Psoas muscle (tissue), 8 donors: ENCODE results near the gene LAMA3. TPM values are rescaled to one million over a fixed set of nuclear protein-coding genes. Genes with fewer than 3 reads are reported as not detected.

Source experiments
- ATAC-seq, 4 donors: fragments of 200-7000 bp; cut with Tn5 transposase; one replicate each; pipeline ENCODE4 v1.9.1; 2020; ENCODE audit warnings: moderate library complexity in 3 of 4, mild to moderate bottlenecking in 2 of 4
- DNase-seq, 2 donors: peaks; one replicate each; pipeline ENCODE4 v3.0.0-alpha.2; 2020
- H3K27ac ChIP-seq: fragments of 200-600 bp; one replicate; pipeline ENCODE4 v1.8.0; 2022
- H3K27me3 ChIP-seq, 3 donors: fragments of 200-600 bp in 1 of 3; one replicate each; pipeline versions ENCODE4 v1.6.1 to v1.8.0; 2013 to 2022; ENCODE audit warnings: low read length in 2 of 3, mild to moderate bottlenecking in 2 of 3, moderate library complexity in 1 of 3; ENCODE audit not compliant: insufficient read depth in 3 of 3
- H3K36me3 ChIP-seq, 2 donors: fragments of 200-600 bp in 1 of 2; one replicate each; pipeline versions ENCODE4 v1.6.1 to v1.8.0; 2013 to 2022; ENCODE audit warnings: low read depth in 1 of 2, mild to moderate bottlenecking in 1 of 2, moderate library complexity in 1 of 2; ENCODE audit not compliant: insufficient read depth in 1 of 2
- H3K4me1 ChIP-seq: fragments of 200-600 bp; one replicate; pipeline ENCODE4 v1.8.0; 2022
- H3K4me3 ChIP-seq: fragments of 200-600 bp; one replicate; pipeline ENCODE4 v1.8.0; 2022; ENCODE audit warnings: mild to moderate bottlenecking
- H3K9me3 ChIP-seq: fragments of 200-600 bp; one replicate; pipeline ENCODE4 v1.8.0; 2022
- WGBS, 3 donors: extraction: QIAGEN DNeasy Blood & Tissue Kit; methylation state at CpG; one replicate each; pipeline versions ENCODE4 v1.1.6 to v1.1.7; 2013; 5-methylcytosine and 5-hydroxymethylcytosine counted together
- intact Hi-C, 2 donors: fragments of 100-400 bp; cut with DNase I; formaldehyde crosslinking; loops; one replicate each; pipeline versions ENCODE4 v1.11.0 to v1.14.2; 2022
- polyA plus RNA-seq, 3 donors: library from polyadenylated mRNA; stranded (reverse); fragments of 200-250 nt; gene quantifications; one replicate each; pipeline ENCODE4 v1.2.3, GENCODE V29; 2013
- total RNA-seq, 4 donors: library from RNA; stranded (reverse); fragmentation: NEBNext Ultra II Directional in 2 of 4; extraction: Animal tissue kit (Norgen Biotek cat#: 25700) in 2 of 4; gene quantifications; one replicate each; pipeline versions ENCODE4 v1.2.1 to v1.2.4, GENCODE V29; 2021 to 2023
- TF ChIP-seq, protein P1 (sequence below): fragments of 200-600 bp; IDR thresholded peaks from one replicate; pipeline ENCODE4 v1.8.0; 2022; ENCODE audit warnings: antibody characterized with exemption
- donor health status: healthy with polysubstance abuse.
- donor health status: DM: no; HTN: no; CAD: no; lungs with moderate emphysema.
- donor health status: Bipolar disorder and iron deficiency.
- donor health status: healthy.
- donor health status: DM: yes; HTN: yes; CAD: no.
- donor health status: DM: no; HTN: no; CAD: no.
- donor health status: DM: no; HTN: no; CAD: no.
- donor health status: DM: yes; HTN: yes; CAD: no.

Gene LAMA3
- total and polyA plus RNA-seq, 7 donors: 0.49 to 4.2 (median 1.8) TPM

GRCh38 chr18:23779696-23780303 is 90.5 kb downstream of the LAMA3 start:
- Histone ChIP-seq H3K27ac (no peak overlapping the region), H3K9me3 (no peaks in the 10 kb centered on the region), H3K4me3 (no peak overlapping the region), H3K4me1 (no peaks in the 10 kb centered on the region), H3K36me3 (no peaks in the 10 kb centered on the region), H3K27me3 (no peaks in the 10 kb centered on the region)
- WGBS, 3 donors: 53 to 57% (median 56%) methylated on average over 5 of the region's 5 CpGs
- intact Hi-C loops: loop anchor here in 1 of 2 donors (10.0 kb wide), 1 partner anchor 55 kb away; no protein-coding TSS in a partner anchor
- ATAC-seq: peak in 1 of 4 donors; percentile 37
- DNase-seq: no peak
- TF ChIP-seq, protein P1, sequence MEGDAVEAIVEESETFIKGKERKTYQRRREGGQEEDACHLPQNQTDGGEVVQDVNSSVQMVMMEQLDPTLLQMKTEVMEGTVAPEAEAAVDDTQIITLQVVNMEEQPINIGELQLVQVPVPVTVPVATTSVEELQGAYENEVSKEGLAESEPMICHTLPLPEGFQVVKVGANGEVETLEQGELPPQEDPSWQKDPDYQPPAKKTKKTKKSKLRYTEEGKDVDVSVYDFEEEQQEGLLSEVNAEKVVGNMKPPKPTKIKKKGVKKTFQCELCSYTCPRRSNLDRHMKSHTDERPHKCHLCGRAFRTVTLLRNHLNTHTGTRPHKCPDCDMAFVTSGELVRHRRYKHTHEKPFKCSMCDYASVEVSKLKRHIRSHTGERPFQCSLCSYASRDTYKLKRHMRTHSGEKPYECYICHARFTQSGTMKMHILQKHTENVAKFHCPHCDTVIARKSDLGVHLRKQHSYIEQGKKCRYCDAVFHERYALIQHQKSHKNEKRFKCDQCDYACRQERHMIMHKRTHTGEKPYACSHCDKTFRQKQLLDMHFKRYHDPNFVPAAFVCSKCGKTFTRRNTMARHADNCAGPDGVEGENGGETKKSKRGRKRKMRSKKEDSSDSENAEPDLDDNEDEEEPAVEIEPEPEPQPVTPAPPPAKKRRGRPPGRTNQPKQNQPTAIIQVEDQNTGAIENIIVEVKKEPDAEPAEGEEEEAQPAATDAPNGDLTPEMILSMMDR: no peak

DNA sequence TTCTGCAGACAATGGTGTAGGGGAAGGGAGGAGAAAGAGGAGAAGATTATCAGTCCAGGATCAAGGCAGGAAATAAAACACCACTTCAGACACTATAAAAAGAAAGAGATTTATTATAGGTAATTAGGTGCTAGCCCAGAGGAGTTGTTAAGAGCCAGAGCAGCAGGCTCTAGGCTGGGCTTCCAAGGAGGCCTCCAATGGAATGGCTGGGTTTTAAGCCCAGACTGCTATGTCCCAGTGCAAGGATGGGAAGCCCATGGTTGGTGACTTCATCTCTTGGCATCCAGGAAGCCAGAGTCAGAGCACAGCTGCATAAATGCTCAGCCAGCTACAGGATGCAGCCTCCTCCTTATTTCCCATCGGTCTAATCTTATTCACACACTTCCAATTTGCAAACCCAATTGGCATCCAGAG is 95.6 kb downstream of the LAMA3 start:
- Histone ChIP-seq H3K36me3 (peaks cover 0 to 4% of the 10 kb centered on the region in 2 donors), H3K9me3 (peaks cover 10% of the 10 kb centered on the region), H3K4me1 (no peaks in the 10 kb centered on the region), H3K27me3 (no peaks in the 10 kb centered on the region), H3K27ac (no peak overlapping the region), H3K4me3 (no peak overlapping the region)
- TF ChIP-seq, protein P1: no peak
- DNase-seq: no peak
- intact Hi-C loops: loop anchor here in 1 of 2 donors (10.0 kb wide), 1 partner anchor 60 kb away; no protein-coding TSS in a partner anchor
- ATAC-seq: peak in 1 of 4 donors; percentile 55
- 0 to 7% (median 7%) methylated on average over 1 of the region's 1 CpG for WGBS, 3 donors

DNA sequence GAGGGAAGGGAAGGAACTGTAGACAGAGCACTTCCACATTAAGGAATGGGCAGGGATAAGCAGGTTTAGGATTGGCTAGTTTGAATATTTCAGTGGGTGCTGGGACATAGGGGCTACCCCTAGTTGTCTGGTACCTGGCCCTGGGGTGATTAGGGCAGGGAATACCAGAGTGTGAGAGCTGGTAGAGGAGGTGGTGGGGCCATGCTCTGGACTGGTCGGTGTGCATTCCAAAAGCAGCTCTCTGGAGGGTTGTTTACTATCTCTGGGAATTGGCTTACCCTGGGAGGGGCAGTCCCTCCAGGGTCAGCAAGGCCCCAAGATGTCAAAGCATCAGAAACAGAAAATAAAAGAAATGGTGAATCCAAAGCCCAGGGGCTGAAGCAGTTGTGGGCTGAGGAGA is 103.8 kb downstream of the LAMA3 start:
- WGBS, 3 donors: 69 to 72% (median 69%) methylated on average over 1 of the region's 1 CpG
- H3K27me3 ChIP-seq: no peaks in the 10 kb centered on the region
- TF ChIP-seq, protein P1: no peak
- no peaks in the 10 kb centered on the region for H3K36me3 ChIP-seq
- H3K4me1 ChIP-seq: no peaks in the 10 kb centered on the region
- no peak for ATAC-seq
- intact Hi-C loops: no loop called here
- H3K9me3 ChIP-seq: no peaks in the 10 kb centered on the region
- H3K4me3 ChIP-seq: no peak overlapping the region
- DNase-seq: no peak
- H3K27ac ChIP-seq: no peak overlapping the region

- no peaks in the 10 kb centered on the region for H3K36me3 ChIP-seq
- intact Hi-C loops: no loop called here
- TF ChIP-seq, protein P1: no peak
- no peak overlapping the region for H3K4me3 ChIP-seq
- 92 to 95% (median 93%) methylated on average over 6 of the region's 6 CpGs for WGBS, 3 donors
- ATAC-seq (no peak), DNase-seq (no peak)
- H3K27me3 ChIP-seq: no peaks in the 10 kb centered on the region
- H3K9me3 ChIP-seq: no peaks in the 10 kb centered on the region
- H3K27ac ChIP-seq: no peak overlapping the region
- no peaks in the 10 kb centered on the region for H3K4me1 ChIP-seq
These were observed 105.0 kb downstream of the LAMA3 start for GRCh38 chr18:23793985-23794867.
